Measurements from ENCODE around the gene OR7G3.

Gene OR7G3

DNA sequence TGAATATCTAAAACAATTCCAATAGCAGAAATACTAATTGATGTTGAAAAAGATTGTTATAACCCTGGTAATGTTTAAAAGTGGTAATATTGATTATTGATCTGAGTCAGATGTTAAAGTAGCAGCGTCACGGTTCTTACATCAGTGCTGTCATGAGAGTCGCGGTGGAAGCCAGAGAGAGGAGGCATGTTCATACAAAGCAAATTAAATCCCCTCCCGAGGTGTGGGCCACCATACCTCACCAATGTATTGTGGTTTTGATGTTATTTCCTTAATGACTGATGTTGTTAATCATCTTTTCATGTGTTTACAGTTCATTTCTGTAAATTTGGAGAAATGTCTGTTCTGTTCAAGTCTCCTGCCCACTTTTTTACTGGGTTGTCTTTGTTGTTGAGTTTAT lies 24.6 kb upstream of the OR7G3 start:
- TF ChIP-seq, protein P1, sequence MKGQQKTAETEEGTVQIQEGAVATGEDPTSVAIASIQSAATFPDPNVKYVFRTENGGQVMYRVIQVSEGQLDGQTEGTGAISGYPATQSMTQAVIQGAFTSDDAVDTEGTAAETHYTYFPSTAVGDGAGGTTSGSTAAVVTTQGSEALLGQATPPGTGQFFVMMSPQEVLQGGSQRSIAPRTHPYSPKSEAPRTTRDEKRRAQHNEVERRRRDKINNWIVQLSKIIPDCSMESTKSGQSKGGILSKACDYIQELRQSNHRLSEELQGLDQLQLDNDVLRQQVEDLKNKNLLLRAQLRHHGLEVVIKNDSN (IDR thresholded peaks at IDR 0.05), result no peak
- no peak for TF ChIP-seq RAD21 (IDR thresholded peaks at IDR 0.05; ENCODE audit: low read depth)
- TF ChIP-seq ZBTB7A (IDR thresholded peaks at IDR 0.05; ENCODE audit: low read depth), result no peak
- TF ChIP-seq CREB1 (IDR thresholded peaks at IDR 0.05; ENCODE audit: low read depth), result no peak
- no peak for TF ChIP-seq TEAD4 (IDR thresholded peaks at IDR 0.05)
- no peak for TF ChIP-seq REST (IDR thresholded peaks at IDR 0.05; ENCODE audit: low read depth)
- no peak for TF ChIP-seq YY1 (IDR thresholded peaks at IDR 0.05; ENCODE audit: low read depth)
- TF ChIP-seq CEBPB (IDR thresholded peaks at IDR 0.05), result no peak

DNA sequence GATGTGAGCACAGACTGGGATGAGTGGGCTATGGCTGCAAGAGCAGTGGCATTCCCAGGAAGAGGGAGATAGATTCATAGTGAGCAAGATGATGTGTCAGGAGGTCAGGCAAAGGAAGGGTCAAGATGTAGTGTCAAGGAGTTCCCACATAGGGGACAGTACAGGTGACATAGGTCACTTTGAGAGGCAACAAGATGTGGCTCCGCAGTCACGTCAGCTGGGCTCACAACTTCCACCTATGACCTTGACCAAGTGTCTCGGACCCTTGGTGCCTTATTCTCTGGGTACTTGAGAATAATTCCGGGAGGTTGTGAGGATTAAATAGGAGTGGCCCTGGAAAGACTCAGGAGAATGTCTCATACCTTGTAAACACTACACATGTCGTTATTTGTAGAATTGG lies 23.9 kb upstream of the OR7G3 start:
- TF ChIP-seq CEBPB (IDR thresholded peaks at IDR 0.05), result no peak
- no peak for TF ChIP-seq EP300 (IDR thresholded peaks at IDR 0.05; ENCODE audit: borderline replicate concordance)
- TF ChIP-seq EGR1 (IDR thresholded peaks at IDR 0.05), result no peak
- TF ChIP-seq, protein P1 (IDR thresholded peaks at IDR 0.05), result no peak
- no peak for TF ChIP-seq REST (IDR thresholded peaks at IDR 0.05; ENCODE audit: low read depth)
- TF ChIP-seq CREB1 (IDR thresholded peaks at IDR 0.05; ENCODE audit: low read depth), result no peak
- TF ChIP-seq YY1 (IDR thresholded peaks at IDR 0.05; ENCODE audit: low read depth), result no peak
- TF ChIP-seq NFIC (IDR thresholded peaks at IDR 0.05), result no peak
- TF ChIP-seq TAF1 (IDR thresholded peaks at IDR 0.05; ENCODE audit: low read depth), result no peak
- no peak for TF ChIP-seq FOXM1 (IDR thresholded peaks at IDR 0.05; ENCODE audit: borderline replicate concordance, low read depth)
- TF ChIP-seq TCF12 (IDR thresholded peaks at IDR 0.05; ENCODE audit: low read depth), result no peak
- TF ChIP-seq RAD21 (IDR thresholded peaks at IDR 0.05; ENCODE audit: low read depth), result no peak
- TF ChIP-seq MAX (IDR thresholded peaks at IDR 0.05), result no peak
- no peak for TF ChIP-seq TEAD4 (IDR thresholded peaks at IDR 0.05)
- TF ChIP-seq ZBTB7A (IDR thresholded peaks at IDR 0.05; ENCODE audit: low read depth), result no peak

GRCh38 chr19:9149997-9150396 lies 23.2 kb upstream of the OR7G3 start:
- TF ChIP-seq, protein P1 (IDR thresholded peaks at IDR 0.05), result no peak
- no peak for TF ChIP-seq MAX (IDR thresholded peaks at IDR 0.05)

DNA sequence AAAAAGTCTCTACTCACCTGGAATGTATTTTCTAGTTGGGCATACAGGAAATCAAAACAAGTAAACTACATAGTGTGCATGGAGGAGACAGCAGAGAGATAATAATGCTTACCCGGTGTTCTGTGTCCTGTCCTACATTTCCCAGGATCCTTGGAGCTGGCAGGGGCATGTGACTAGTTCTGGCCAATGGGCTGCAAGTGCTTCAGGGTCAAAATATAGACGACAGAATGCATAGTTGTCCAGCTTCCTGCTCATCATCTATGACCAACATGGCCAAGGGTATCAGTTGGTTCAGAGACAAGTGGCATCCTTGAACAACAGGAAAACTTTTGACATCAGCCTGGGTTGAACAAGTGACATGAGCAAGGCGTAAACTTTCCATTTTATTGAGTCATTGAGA lies 21.9 kb upstream of the OR7G3 start:
- no peak for TF ChIP-seq EP300 (IDR thresholded peaks at IDR 0.05; ENCODE audit: borderline replicate concordance)
- TF ChIP-seq, protein P1 (IDR thresholded peaks at IDR 0.05), result peak; percentile 72

DNA sequence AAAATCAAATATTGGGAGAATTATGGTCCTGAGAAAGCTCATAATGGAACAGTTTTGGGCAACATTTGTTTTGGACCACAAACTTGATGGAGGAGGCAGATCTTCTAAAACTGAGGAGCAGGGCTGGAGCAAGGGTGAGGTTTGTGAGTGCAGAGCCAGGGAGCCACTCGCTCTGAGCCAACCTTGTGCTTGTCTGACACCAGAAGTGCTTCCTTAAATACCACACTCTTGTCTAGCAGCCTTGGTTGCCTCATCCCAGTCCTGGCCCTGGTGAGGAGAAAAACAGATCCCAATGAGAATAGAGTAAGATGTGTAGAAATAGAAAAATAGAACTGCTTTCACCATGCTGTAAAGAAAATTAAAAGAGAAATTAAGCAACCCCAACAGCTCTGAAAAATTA lies 20.1 kb upstream of the OR7G3 start:
- TF ChIP-seq TEAD4 (IDR thresholded peaks at IDR 0.05), result no peak
- no peak for TF ChIP-seq CEBPB (IDR thresholded peaks at IDR 0.05)
- TF ChIP-seq TAF1 (IDR thresholded peaks at IDR 0.05; ENCODE audit: low read depth), result no peak
- TF ChIP-seq RAD21 (IDR thresholded peaks at IDR 0.05; ENCODE audit: low read depth), result no peak
- no peak for TF ChIP-seq FOXM1 (IDR thresholded peaks at IDR 0.05; ENCODE audit: borderline replicate concordance, low read depth)
- no peak for TF ChIP-seq YY1 (IDR thresholded peaks at IDR 0.05; ENCODE audit: low read depth)
- TF ChIP-seq EGR1 (IDR thresholded peaks at IDR 0.05), result no peak
- TF ChIP-seq MAX (IDR thresholded peaks at IDR 0.05), result no peak
- no peak for TF ChIP-seq EP300 (IDR thresholded peaks at IDR 0.05; ENCODE audit: borderline replicate concordance)
- TF ChIP-seq TCF12 (IDR thresholded peaks at IDR 0.05; ENCODE audit: low read depth), result no peak
- TF ChIP-seq, protein P1 (IDR thresholded peaks at IDR 0.05), result no peak
- no peak for TF ChIP-seq NFIC (IDR thresholded peaks at IDR 0.05)

All from Ishikawa (cell line).